Mononuclear cell (primary cell): ENCODE measurements around the gene DISP2. TPM values are rescaled to one million over a fixed set of nuclear protein-coding genes. Genes with fewer than 3 reads are reported as not detected.

Experiments used
- H3K27me3 ChIP-seq: 2 replicates; pipeline ENCODE4 v1.6.0; 2011; ENCODE audit warnings: low read length, control low read depth; ENCODE audit not compliant: insufficient read depth
- H3K4me1 ChIP-seq: 2 replicates; pipeline ENCODE4 v1.5.1; 2011; ENCODE audit warnings: mild to moderate bottlenecking, low read length, control low read depth; ENCODE audit not compliant: insufficient read depth
- H3K4me3 ChIP-seq: 2 replicates; pipeline ENCODE4 v1.5.1; 2011; ENCODE audit warnings: mild to moderate bottlenecking, low read length, moderate library complexity
- H3K9me3 ChIP-seq: 2 replicates; pipeline ENCODE4 v1.5.1; 2011; ENCODE audit warnings: low read depth, mild to moderate bottlenecking, control low read depth, low read length
- total RNA-seq: library from RNA; depleted of rRNA; stranded (reverse); fragments of >200 nt; gene quantifications from one replicate; pipeline ENCODE4 v1.2.3, GENCODE V29; 2012

The DISP2 gene
- total RNA-seq, 1 donor: under 0.01 TPM

DNA sequence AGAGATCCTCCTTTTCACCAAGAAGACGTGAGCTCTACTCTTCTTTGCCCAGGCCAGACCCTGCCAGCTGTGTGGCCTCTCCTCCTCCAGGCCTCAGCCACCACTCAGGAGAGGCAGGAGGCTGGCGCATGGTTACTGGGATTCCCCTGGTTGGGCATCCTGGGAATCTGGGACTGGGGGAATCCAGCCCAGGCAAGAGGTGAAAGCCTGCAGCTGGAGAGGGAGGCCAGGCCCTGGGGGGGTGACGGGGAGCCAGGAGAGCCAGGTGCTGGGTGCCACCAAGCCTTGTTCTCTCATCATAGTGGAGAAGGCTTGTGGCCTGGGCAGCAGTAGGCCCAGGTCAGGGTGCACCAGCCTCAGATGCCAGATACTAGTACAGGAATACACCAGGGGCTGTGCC is 23.5 kb upstream of the DISP2 start:
- Histone ChIP-seq H3K4me3 (no peak overlapping the region), H3K4me1 (peaks cover 82% of the 10 kb centered on the region), H3K9me3 (no peaks in the 10 kb centered on the region), H3K27me3 (no peaks in the 10 kb centered on the region)

DNA sequence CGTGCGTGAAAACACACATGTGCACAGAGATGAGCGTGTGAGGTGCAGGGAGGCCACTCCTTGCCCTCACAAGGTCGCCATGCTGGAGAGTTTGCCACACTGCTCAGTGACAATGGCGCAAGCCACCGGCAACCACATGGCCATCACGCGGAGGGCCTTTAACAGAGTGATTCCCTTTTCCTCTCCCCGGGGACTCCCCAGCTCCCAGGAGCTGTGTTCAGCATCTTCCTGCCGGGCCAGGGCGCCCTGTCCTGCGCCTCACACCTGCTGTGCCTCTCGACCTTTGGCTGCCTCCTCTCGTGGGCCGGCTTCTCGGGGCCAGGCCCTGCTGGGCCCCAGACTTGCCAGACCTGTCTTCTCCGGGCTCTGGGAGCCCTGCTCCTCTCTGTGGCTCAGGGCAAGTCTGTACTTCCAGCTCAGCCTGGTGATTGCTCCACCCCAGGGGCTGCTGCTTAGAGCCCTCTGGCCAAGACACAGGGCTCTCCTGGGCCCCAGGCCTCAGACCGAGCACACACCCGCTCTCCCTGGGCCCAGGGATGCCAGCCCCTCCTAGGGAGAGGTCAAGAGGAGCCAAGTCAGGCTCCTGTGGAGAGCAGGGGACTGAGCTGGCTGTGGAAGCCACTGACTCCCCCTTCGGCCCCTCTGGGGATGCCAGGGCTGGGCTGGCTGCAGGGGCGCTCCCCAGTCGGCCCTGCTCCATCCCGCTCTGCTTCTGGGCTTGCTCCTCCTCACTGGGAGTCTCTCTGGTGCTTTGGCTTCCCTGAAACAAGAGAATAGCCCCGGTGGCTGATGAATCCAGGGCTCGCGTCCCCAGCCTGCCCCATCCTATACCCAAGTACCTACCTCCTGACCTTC is 22.9 kb upstream of the DISP2 start:
- Histone ChIP-seq H3K27me3 (no peaks in the 10 kb centered on the region), H3K4me1 (peaks cover 84% of the 10 kb centered on the region), H3K4me3 (no peak overlapping the region), H3K9me3 (no peaks in the 10 kb centered on the region)

DNA sequence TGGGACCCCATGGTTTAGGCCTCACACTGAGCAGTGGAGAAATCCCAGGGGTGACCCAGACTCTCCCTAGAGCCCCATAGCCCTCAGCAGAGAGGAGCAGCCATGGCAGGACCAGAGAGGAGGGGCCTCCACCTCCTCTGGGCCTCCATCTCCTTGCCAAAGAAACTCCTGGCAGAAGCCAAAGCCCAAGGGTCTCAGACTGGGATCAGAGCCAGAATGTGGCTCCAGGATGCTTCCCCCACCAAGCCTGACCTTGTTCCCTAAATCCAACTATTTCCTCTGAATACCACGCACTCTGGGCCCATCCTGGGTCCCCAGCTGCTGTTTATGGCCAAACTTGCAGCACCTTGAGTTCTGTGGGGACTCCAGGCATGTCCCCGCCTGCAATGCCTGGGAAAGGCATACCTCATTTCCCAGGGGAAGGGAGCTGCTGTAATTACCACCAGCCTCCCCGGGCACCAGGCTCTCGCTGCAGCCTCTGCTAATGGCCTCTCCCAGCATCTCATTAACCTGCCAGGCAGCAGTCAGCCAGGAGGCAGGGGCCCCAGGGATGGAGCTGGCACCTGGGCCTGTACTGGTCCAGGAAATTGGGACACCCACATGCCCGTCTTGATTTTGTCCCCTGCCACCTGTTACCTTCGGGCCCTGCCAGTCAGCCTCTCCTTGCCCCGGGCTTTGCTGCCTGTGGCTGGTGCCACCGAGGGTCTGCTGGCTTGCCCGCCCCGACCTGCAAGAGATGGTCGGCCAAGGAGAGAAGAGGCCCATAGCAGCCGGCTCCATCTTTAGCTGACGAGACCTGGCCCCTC is 21.9 kb upstream of the DISP2 start:
- no peaks in the 10 kb centered on the region for H3K9me3 ChIP-seq
- no peaks in the 10 kb centered on the region for H3K27me3 ChIP-seq
- no peak overlapping the region for H3K4me3 ChIP-seq
- peaks cover 84% of the 10 kb centered on the region for H3K4me1 ChIP-seq

DNA sequence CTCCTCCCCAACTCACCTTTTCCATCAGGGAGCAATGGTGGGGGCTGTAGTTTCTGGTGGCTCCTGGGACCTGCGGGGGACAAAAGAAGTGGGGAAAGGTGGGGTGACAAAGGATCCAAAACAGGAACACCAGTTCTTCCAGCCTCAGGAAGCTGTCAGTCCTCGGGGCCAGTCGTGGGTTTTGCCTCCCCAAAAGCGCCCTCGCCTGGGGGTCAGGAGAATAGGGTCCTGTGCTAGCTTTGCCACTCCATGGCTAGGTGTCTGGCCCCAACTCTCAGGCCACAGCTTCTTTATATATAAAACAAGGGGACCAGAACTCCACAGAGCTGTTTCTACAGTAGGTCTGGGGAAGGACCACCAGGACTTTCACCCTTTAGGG is 21.3 kb upstream of the DISP2 start:
- no peak overlapping the region for H3K4me3 ChIP-seq
- H3K27me3 ChIP-seq: no peaks in the 10 kb centered on the region
- no peaks in the 10 kb centered on the region for H3K9me3 ChIP-seq
- H3K4me1 ChIP-seq: peaks cover 83% of the 10 kb centered on the region

DNA sequence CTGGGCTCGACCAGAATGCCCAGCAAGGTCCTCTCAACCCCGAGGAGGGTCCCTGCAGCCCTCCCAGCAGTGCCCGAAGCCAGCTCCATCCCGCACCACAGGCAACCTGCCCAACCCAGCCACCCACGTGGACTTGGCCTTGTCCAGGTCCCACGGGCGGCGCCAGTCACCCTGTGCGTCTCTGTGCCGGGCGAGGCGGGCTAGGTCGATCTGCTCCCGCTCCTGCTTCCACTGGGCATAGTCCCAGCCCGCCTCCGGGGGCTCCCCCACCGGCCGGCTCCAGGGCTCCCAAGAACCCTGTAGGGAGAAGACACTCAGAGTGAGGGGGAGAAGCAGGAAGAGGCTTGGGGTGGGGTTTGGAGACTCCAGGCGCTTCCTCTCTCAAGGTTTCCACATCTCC is 20.4 kb upstream of the DISP2 start:
- peaks cover 74% of the 10 kb centered on the region for H3K4me1 ChIP-seq
- H3K4me3 ChIP-seq: no peak overlapping the region
- no peaks in the 10 kb centered on the region for H3K27me3 ChIP-seq
- H3K9me3 ChIP-seq: no peaks in the 10 kb centered on the region

DNA sequence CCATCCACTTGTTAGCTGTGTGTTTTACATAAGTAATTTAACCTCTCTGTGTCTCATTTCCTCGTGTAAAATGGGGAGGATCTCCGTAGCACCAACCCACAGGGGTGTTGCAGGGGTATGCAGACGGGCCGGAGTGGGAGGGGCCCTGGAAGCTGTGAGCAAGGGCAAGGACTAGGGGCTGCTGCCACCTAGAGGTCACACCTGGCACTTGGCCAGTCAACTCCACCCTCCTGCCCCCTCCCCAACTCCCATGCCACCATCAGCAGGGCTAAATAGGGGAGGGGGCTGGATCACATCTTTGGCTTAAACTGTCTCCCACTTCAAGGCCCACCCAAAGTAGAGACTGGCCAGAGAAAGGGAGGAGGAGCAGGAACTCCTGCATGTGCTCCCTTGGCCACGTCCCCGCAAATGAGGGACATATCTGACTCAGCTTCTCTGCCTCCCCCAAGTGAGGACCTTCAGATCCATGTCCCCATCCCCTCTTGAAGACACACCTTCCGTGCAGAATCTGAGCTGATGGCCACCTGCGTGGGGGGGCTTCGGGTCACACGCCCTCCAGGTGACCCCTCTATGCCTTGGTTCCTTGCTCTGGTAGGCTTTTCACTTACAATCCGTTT is 19.9 kb upstream of the DISP2 start:
- Histone ChIP-seq H3K4me1 (peaks cover 74% of the 10 kb centered on the region), H3K9me3 (no peaks in the 10 kb centered on the region), H3K27me3 (no peaks in the 10 kb centered on the region), H3K4me3 (no peak overlapping the region)

DNA sequence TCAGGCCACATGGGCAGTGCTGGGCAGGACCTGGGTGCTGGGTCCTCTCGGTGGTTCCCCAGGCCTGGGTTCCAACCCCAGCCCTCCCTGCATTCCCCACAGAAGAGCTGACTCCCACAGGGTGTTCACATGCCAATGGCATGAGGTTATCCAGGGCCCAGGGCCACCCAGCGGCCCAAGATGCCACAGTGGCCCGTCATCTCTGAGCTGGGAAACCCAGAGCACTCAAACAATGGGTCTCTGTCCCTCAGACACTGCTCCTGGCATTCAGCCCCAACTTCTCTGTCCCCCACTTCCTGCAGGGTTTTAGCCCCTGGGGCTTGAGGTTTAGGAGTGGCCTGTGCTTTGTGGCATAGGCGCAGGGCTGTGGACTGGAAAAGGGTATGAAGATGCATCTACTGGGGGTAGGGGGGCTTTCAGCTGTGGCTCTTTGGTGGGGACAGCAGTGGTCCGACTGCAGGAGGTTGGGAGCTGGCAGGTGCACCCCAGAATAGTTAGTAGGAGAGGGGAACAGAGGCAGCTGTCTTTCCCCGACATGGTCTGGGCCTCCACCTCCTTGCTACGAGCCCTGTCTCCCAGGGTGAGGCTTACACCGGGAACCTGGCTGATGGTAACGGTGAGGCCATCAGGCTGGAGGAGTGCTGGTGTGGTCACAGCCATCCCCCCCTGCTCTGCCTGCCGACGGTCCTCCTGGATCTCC is 18.9 kb upstream of the DISP2 start:
- Histone ChIP-seq H3K9me3 (no peaks in the 10 kb centered on the region), H3K4me1 (peaks cover 74% of the 10 kb centered on the region), H3K27me3 (no peaks in the 10 kb centered on the region), H3K4me3 (no peak overlapping the region)

DNA sequence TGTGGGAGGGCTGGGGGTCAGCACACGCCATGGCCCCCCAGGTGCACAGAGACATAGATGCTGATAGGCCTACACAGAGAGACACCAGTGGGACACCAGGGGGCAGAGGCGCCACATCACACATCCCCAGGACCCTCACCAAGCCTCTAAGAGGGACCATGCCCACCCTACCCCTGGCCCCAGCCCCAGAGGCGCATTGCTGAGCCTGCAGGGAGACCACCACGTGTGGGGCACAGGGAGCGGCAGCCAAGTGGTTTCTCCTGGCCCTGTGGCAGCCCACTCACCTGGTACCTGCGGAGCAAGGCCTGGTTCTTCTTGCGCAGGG is 18.4 kb upstream of the DISP2 start:
- Histone ChIP-seq H3K4me1 (peaks cover 72% of the 10 kb centered on the region), H3K4me3 (no peak overlapping the region), H3K27me3 (no peaks in the 10 kb centered on the region), H3K9me3 (no peaks in the 10 kb centered on the region)

DNA sequence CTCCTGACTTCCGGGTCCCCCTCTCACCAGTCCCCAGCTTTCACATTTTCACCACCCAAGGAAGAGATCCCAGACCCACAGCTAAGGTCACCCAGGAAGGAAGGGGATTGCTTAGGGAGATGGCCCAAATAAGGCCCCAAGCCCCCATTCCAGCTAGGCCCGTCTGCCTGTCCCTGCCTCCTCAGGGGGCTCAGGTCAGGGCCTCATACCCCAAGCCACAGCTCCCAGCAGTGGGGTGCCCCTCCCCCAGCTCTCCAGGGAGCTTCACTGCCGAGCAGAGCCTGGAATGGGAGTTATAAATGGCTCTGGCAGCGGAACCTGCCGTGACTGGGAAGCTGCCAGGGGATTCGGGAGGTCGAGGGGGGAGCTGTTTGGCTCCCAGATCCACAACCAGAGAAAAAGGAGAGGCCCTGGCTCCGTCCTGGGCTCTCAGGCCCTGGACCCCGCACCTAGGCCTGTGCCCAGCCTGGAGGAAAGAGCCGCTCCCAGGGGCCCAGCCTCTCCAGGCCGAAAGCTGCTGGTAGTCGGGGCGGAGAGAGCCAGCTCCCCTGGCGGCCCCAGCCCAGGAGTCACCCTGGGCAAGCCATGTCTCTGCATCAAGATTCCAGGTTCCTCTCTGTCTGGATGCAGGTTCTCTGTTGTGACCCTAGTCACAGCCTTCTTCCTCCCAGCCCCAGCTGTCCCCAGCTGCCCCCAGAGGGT is 17.8 kb upstream of the DISP2 start:
- Histone ChIP-seq H3K4me1 (peaks cover 66% of the 10 kb centered on the region), H3K9me3 (no peaks in the 10 kb centered on the region), H3K27me3 (no peaks in the 10 kb centered on the region), H3K4me3 (no peak overlapping the region)

DNA sequence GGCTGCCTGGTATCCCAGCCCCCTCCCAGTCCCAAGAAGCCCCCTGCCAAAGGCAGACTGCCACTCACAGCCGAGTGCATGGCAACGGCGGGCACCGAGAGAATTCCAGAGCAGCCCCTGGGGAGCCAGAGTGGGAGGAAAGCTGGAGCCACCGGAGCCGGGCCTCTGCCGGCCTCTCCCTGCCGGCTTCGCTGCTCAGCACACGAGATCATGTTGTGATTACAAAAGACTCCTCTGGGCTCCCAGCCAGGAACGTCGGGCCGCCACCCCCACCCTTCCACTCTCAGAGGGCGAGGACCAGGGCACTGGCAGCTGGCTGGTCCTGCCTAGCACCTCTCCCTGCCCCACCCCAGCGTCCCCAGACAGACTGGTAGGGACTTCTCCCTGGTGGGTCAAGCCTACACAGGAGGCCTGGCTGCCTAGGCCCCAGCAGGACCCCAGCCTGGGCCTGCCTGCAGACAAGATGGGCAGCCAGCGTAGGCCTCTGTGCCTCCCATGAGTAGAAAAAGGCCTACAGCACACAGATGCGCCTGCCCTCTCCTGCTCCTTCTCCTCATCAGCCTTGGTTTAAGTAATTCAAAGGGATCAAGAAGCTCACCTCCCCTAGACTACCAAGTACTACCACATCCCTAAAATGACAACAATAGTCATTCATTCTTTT is 17.1 kb upstream of the DISP2 start, which contains the start of gene CCDC9B:
TSS of gene CCDC9B (minus strand) at position 200 of the 661 bp plus-strand sequence. CDS start at position 80, 120 bp downstream.
- H3K4me1 ChIP-seq: peaks cover 61% of the 10 kb centered on the region
- H3K9me3 ChIP-seq: no peaks in the 10 kb centered on the region
- H3K4me3 ChIP-seq: no peak within 1 kb of the TSS
- H3K27me3 ChIP-seq: no peaks in the 10 kb centered on the region

DNA sequence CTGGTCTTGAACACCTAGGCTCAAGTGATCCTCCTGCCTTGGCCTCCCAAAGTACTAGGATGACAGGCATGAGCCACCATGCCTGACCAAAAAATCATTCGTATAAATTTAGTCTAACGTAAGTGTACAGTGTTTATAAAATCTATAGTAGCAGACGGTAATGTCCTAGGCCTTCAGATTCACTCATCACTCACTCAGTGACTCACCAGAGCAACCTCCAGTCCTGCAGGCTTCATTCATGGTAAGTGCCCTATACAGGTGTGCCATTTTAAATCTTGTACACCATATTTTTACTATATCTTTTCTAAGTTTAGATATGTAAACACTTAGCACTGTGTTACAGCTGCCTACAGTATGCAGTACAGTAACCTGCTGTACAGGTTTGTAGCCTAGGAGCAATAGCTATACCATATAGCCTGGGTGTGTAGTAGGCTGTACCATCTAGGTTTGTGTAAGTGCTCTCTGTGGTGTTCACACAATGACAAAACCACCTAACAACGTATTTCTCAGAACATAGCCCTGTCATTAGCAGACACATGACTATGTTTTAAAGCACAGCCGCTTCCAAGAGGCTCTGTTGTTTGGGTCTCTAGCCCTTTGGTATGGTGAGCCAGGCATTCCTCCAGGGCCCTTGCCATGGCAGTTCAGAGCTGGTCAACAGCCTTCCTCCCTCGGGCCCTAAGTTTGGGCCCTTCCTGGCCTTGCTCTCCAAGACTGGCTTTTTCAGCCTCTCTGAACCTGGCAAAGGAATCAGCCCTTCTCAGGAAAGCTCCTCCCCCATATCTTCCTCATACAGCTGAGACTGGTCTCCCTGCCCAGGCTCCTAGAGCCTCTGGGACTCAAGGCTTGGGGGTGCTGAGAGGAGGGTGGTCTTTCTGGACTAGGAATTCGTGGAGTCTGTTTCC is 15.4 kb upstream of the DISP2 start:
- Histone ChIP-seq H3K9me3 (no peaks in the 10 kb centered on the region), H3K4me1 (peaks cover 44% of the 10 kb centered on the region), H3K27me3 (no peaks in the 10 kb centered on the region), H3K4me3 (no peak overlapping the region)

DNA sequence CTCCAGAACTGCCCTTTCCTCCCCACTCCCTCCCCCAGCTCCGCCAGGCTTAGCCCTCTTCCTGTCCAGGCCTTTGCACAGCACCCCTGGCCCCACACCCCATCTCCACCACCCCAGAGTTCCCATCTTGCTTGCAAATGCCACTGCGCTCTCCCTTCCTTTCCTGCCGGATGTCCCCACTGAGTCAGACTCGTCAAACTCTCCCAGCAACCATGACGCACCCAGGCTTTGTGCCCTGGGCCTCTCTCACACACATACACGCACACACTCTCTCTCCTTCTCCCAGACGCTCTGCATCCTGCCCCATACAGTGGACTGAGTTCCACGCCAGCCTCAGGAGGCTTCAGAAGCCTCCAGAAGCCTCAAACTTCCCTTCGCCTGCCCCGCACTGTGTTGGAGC is 14.5 kb upstream of the DISP2 start:
- Histone ChIP-seq H3K4me1 (peaks cover 36% of the 10 kb centered on the region), H3K9me3 (no peaks in the 10 kb centered on the region), H3K4me3 (no peak overlapping the region), H3K27me3 (no peaks in the 10 kb centered on the region)

DNA sequence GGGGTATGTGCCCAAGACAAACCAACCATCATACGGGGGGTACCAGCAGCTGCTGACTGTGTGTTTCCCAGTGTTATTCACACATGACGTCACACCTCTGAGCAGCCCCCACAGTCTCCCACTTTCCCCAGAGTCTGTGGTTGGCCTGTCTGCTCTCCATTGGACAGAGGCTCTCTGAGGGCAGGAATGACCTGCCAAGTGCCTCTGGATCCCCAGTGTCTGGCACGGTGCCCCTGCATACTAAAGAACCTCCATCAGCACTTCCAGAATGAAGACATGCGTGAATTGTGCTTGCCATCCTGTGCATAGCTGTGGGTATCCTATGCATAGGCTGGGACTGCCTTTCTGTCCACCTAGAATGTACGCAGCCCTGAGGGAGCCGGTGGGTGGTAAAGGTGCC is 13.8 kb upstream of the DISP2 start:
- Histone ChIP-seq H3K4me3 (no peak overlapping the region), H3K4me1 (peaks cover 36% of the 10 kb centered on the region), H3K27me3 (no peaks in the 10 kb centered on the region), H3K9me3 (no peaks in the 10 kb centered on the region)
